ENCODE data around the gene KLK10.

The KLK10 gene

GRCh38 chr19:51025809-51026553 lies 6.5 kb upstream of the KLK10 start:
- no peak for DNase-seq (ENCODE audit: low read depth)

GRCh38 chr19:51025401-51025800 lies 5.9 kb upstream of the KLK10 start:
- DNase-seq (ENCODE audit: low read depth) = no peak

- DNase-seq (ENCODE audit: low read depth) = no peak
Observed at GRCh38 chr19:51024924-51025323, 5.4 kb upstream of the KLK10 start.

GRCh38 chr19:51023946-51024345 lies 4.4 kb upstream of the KLK10 start:
- DNase-seq (ENCODE audit: low read depth) = no peak

- DNase-seq (ENCODE audit: low read depth) = no peak
Observed at GRCh38 chr19:51022526-51022925, 3.0 kb upstream of the KLK10 start.

GRCh38 chr19:51020988-51021651 lies 1.6 kb upstream of the KLK10 start:
- no peak for DNase-seq (ENCODE audit: low read depth)

- no peak for DNase-seq (ENCODE audit: low read depth)
Observed at GRCh38 chr19:51018745-51019543, 565 bp downstream of the KLK10 start.

- DNase-seq (ENCODE audit: low read depth) = peak; percentile 25
Observed at GRCh38 chr19:51016798-51017683, 2.5 kb downstream of the KLK10 start.

GRCh38 chr19:51015691-51016267 lies 3.7 kb downstream of the KLK10 start:
- no peak for DNase-seq (ENCODE audit: low read depth)

- DNase-seq (ENCODE audit: low read depth) = no peak
Observed at GRCh38 chr19:51014242-51014641, 5.3 kb downstream of the KLK10 start.

- no peak for DNase-seq (ENCODE audit: low read depth)
Observed at GRCh38 chr19:51012661-51013190, 6.8 kb downstream of the KLK10 start.

- DNase-seq (ENCODE audit: low read depth) = no peak
Observed at GRCh38 chr19:51010066-51010795, 9.3 kb downstream of the KLK10 start.

- no peak for DNase-seq (ENCODE audit: low read depth)
Observed at GRCh38 chr19:51009061-51009891, 10.2 kb downstream of the KLK10 start.

GRCh38 chr19:51007488-51007887 lies 12.0 kb downstream of the KLK10 start:
- DNase-seq (ENCODE audit: low read depth) = no peak

GRCh38 chr19:51006406-51006805 lies 13.1 kb downstream of the KLK10 start:
- no peak for DNase-seq (ENCODE audit: low read depth)

GRCh38 chr19:51005248-51005647 lies 14.3 kb downstream of the KLK10 start:
- DNase-seq (ENCODE audit: low read depth) = no peak

GRCh38 chr19:51003316-51003715 lies 16.2 kb downstream of the KLK10 start:
- no peak for DNase-seq (ENCODE audit: low read depth)

GRCh38 chr19:51002542-51003311 lies 16.8 kb downstream of the KLK10 start:
- DNase-seq (ENCODE audit: low read depth) = no peak

- no peak for DNase-seq (ENCODE audit: low read depth)
Observed at GRCh38 chr19:51002089-51002532, 17.4 kb downstream of the KLK10 start.

Measured in stimulated activated CD8-positive, alpha-beta memory T cell treated with anti-CD3 and anti-CD28 coated beads, Interleukin-12 subunit alpha, Interleukin-12 subunit beta, amount 100 ng/mL, for 1 hour (primary cell).